ENCODE measurements around the gene ADRM1.

ADRM1 gene

GRCh38 chr20:62318400-62319345 is 15.9 kb downstream of the ADRM1 start:
- Histone ChIP-seq H3K9me2 (replicated peaks; ENCODE audit: insufficient read depth, low read length) (no peaks in the 10 kb centered on the region), H3K9ac (ENCODE audit: low read length) (no peak overlapping the region), H3K4me3 (ENCODE audit: insufficient read depth, low read length, poor library complexity, severe bottlenecking) (no peak overlapping the region), H3K4me2 (ENCODE audit: low read depth, low read length, poor library complexity, severe bottlenecking) (no peak overlapping the region), H3K36me3 (ENCODE audit: low read length) (no peaks in the 10 kb centered on the region), H2AFZ (ENCODE audit: low read depth, low read length, severe bottlenecking) (no peak overlapping the region), H3F3A (ENCODE audit: insufficient read depth) (no peaks in the 10 kb centered on the region; the same call in 1 of the 2 replicates), H3K79me2 (ENCODE audit: insufficient read depth, low read length) (no peaks in the 10 kb centered on the region), H3K9me3 (ENCODE audit: insufficient read depth, low read length) (no peaks in the 10 kb centered on the region), H3K27me3 (ENCODE audit: low read length) (no peaks in the 10 kb centered on the region), H3K27ac (ENCODE audit: low read depth, low read length) (no peak overlapping the region), H4K20me1 (ENCODE audit: low read depth, low read length) (no peaks in the 10 kb centered on the region)
- no peak for TF ChIP-seq CTCF (IDR thresholded peaks at IDR 0.05; ENCODE audit: insufficient read depth, low read length, poor library complexity, severe bottlenecking)
- TF ChIP-seq EZH2phosphoT487 (conservative IDR thresholded peaks at IDR 0.05; ENCODE audit: low read length), result no peak

- H2AFZ ChIP-seq (ENCODE audit: low read depth, low read length, severe bottlenecking), result no peak overlapping the region
- H3K79me2 ChIP-seq (ENCODE audit: insufficient read depth, low read length), result no peaks in the 10 kb centered on the region
- no peak overlapping the region for H3K4me3 ChIP-seq (ENCODE audit: insufficient read depth, low read length, poor library complexity, severe bottlenecking)
- no peaks in the 10 kb centered on the region for H3K27me3 ChIP-seq (ENCODE audit: low read length)
- no peaks in the 10 kb centered on the region for H3K9me3 ChIP-seq (ENCODE audit: insufficient read depth, low read length)
- H3K27ac ChIP-seq (ENCODE audit: low read depth, low read length), result no peak overlapping the region
- H4K20me1 ChIP-seq (ENCODE audit: low read depth, low read length), result no peaks in the 10 kb centered on the region
- no peaks in the 10 kb centered on the region for H3K36me3 ChIP-seq (ENCODE audit: low read length)
- no peak overlapping the region for H3K4me2 ChIP-seq (ENCODE audit: low read depth, low read length, poor library complexity, severe bottlenecking)
- no peaks in the 10 kb centered on the region for H3K9me2 ChIP-seq (replicated peaks; ENCODE audit: insufficient read depth, low read length)
- TF ChIP-seq EZH2phosphoT487 (conservative IDR thresholded peaks at IDR 0.05; ENCODE audit: low read length) (no peak), CTCF (IDR thresholded peaks at IDR 0.05; ENCODE audit: insufficient read depth, low read length, poor library complexity, severe bottlenecking) (no peak)
- no peak overlapping the region for H3K9ac ChIP-seq (ENCODE audit: low read length)
- no peaks in the 10 kb centered on the region; the same call in 1 of the 2 replicates for H3F3A ChIP-seq (ENCODE audit: insufficient read depth)
Measured at GRCh38 chr20:62319346-62319909, 16.6 kb downstream of the ADRM1 start.

GRCh38 chr20:62320581-62321354 is 18.0 kb downstream of the ADRM1 start:
- Histone ChIP-seq H3F3A (ENCODE audit: insufficient read depth) (no peaks in the 10 kb centered on the region; the same call in 1 of the 2 replicates), H3K27ac (ENCODE audit: low read depth, low read length) (no peak overlapping the region), H3K9me2 (replicated peaks; ENCODE audit: insufficient read depth, low read length) (no peaks in the 10 kb centered on the region), H3K27me3 (ENCODE audit: low read length) (no peaks in the 10 kb centered on the region), H3K9ac (ENCODE audit: low read length) (no peak overlapping the region), H3K36me3 (ENCODE audit: low read length) (no peaks in the 10 kb centered on the region), H3K9me3 (ENCODE audit: insufficient read depth, low read length) (no peaks in the 10 kb centered on the region), H2AFZ (ENCODE audit: low read depth, low read length, severe bottlenecking) (no peak overlapping the region), H3K4me2 (ENCODE audit: low read depth, low read length, poor library complexity, severe bottlenecking) (no peak overlapping the region), H3K4me3 (ENCODE audit: insufficient read depth, low read length, poor library complexity, severe bottlenecking) (no peak overlapping the region), H3K79me2 (ENCODE audit: insufficient read depth, low read length) (no peaks in the 10 kb centered on the region), H4K20me1 (ENCODE audit: low read depth, low read length) (no peaks in the 10 kb centered on the region)
- TF ChIP-seq EZH2phosphoT487 (conservative IDR thresholded peaks at IDR 0.05; ENCODE audit: low read length) (no peak), CTCF (IDR thresholded peaks at IDR 0.05; ENCODE audit: insufficient read depth, low read length, poor library complexity, severe bottlenecking) (no peak)

Data from SU-DHL-6 (cell line).